HG03175 (cell line): Measurements from ENCODE around the gene HBA1.
"Not testable (repeated sequence)": the region's sequence is repeated elsewhere in the genome, so short reads cannot be mapped to it uniquely, and the experiment has no call there.

Experiments used
- ATAC-seq: cut with Tn5 transposase; IDR thresholded peaks from one replicate; pipeline ENCODE4 v1.9.1; 2021; ENCODE audit warnings: mild to moderate bottlenecking, moderate library complexity; ENCODE audit not compliant: unreplicated experiment

HBA1 gene

DNA sequence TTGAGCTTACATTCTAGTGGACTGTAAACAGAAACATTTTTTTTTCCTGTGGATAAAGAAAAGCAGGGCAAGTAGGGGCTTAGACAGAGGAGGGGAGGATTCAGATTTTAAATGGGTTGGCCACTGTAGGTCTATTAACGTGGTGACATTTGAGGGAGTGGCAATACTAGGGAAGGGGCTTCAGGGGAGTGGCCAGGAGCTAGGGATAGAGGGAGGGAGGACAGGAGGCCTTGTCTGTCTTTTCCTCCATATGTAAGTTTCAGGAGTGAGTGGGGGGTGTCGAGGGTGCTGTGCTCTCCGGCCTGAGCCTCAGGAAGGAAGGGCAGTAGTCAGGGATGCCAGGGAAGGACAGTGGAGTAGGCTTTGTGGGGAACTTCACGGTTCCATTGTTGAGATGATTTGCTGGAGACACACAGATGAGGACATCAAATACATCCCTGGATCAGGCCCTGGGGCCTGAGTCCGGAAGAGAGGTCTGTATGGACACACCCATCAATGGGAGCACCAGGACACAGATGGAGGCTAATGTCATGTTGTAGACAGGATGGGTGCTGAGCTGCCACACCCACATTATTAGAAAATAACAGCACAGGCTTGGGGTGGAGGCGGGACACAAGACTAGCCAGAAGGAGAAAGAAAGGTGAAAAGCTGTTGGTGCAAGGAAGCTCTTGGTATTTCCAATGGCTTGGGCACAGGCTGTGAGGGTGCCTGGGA, 17.2 kb upstream of the HBA1 start:
- ATAC-seq, result no peak

DNA sequence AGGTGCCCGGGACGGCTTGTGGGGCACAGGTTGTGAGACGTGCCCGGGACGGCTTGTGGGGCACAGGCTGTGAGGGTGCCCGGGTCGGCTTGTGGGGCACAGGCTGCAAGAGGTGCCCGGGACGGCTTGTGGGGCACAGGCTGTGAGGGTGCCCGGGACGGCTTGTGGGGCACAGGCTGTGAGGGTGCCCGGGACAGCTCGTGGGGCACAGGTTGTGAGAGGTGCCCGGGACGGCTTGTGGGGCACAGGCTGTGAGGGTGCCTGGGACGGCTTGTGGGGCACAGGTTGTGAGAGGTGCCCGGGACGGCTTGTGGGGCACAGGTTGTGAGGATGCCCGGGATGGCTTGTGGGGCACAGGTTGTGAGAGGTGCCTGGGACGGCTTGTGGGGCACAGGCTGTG, 16.2 kb upstream of the HBA1 start:
- ATAC-seq, result not testable (repeated sequence)

DNA sequence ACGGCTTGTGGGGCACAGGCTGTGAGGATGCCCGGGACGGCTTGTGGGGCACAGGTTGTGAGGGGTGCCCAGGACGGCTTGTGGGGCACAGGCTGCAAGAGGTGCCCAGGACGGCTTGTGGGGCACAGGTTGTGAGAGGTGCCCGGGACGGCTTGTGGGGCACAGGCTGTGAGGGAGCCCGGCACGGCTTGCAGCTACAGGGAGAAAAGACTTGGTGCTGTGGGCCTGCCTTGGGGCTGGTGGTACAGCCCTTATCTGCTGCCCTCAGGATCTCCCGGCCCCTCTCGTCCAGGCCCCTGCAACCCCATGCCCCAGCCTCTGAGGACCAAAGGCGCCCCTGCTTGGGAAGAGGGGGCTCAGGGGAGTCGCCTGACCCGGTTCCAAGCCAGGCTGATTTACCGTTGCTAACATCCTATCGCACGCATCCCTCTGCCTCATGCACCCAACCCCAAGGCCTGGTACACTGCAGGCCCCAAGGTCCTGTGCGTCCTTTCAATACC, 15.7 kb upstream of the HBA1 start:
- ATAC-seq, result no peak

DNA sequence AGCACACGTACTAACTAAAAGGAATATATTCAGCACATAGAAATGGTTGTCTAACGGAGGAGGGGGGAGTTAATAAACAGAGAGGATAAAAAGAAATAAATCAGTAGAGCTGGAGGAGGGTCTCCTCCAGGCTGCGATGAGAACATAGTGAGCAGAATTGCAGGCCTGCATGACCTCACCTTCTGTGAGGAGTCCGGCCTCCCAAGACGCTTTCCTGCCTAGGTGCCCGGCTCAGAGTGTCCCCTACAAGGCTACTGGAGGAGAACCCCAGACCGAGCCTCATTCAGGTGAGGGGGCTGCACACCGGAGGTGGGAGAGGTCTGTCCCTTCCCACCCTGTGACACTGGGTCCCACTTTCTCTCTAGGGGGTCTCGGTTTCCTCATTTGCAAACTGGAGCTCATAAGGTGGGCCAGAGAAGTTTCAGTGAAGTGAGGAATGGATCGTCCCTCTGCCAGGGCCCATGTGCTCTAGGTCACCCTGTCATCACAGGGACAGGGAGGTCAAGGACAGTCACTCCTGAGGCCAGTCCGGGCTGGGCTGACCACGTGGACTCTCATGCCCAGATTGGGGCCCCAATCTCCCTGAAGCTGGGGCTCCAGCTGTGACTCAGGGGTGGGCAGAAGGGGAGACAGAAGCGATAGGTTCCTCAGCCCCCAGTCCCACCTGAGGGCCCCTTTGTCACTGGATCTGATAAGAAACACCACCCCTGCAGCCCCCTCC, 14.0 kb upstream of the HBA1 start:
- no peak for ATAC-seq

DNA sequence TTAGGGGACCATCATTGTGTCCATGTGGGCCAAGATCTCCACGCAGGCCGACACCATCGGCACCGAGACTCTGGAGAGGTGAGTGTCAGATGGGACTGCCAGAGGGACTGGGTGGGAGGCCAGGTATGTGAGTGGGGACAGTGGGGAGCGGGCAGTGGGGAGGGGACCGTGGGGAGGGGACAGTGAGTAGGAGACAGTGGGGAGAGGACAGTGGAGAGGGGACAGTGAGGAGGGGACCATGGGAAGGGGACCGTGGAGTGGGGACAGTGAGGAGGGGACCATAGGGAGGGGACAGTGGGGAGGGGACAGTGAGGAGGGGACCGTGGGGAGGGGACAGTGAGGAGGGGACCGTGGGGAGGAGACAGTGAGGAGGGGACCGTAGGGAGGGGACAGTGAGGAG, 13.3 kb upstream of the HBA1 start:
- not testable (repeated sequence) for ATAC-seq

DNA sequence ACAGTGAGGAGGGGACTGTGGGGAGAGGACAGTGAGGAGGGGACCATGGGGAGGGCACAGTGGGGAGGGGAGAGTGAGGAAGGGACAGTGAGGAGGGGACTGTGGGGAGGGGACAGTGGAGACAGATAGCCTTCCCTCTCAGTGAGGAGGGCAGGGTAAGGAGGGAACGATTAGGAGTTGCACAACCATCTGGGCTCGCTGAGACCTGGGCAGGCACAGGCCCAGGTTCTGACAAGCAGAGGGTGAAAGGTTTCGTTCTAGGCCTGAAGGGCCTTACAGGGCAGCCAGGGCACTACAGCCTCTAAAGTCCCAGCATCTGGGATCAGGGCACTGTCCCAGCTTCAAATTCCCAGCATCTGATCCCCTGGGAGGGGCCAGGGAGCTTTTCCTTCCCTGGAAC, 12.8 kb upstream of the HBA1 start:
- ATAC-seq, result not testable (repeated sequence)

DNA sequence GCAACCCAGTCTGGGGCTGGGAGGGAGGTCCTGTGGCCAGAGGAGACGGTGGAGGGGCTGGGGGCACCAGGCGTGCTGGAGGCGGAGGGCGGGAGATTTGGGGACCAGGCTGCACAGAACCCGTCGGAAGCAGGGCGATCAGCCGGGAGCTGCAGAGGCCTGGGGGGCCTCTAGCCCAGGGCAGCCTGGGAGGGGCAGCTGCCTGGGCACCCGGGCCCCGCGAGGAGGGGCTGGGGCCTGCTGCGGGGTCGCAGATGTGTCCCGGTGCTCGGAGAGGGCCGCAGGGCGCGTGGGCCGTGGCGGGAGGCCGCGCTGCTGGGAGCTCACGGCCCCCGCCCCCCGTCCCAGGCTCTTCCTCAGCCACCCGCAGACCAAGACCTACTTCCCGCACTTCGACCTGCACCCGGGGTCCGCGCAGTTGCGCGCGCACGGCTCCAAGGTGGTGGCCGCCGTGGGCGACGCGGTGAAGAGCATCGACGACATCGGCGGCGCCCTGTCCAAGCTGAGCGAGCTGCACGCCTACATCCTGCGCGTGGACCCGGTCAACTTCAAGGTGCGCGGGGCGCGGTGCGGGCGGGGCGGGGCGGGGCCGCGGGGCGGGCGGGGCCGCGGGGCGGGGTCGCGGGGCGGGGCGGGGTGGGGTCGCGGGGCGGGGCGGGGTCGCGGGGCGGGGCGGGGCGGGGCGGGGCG, 12.2 kb upstream of the HBA1 start:
- ATAC-seq, result not testable (repeated sequence)

DNA sequence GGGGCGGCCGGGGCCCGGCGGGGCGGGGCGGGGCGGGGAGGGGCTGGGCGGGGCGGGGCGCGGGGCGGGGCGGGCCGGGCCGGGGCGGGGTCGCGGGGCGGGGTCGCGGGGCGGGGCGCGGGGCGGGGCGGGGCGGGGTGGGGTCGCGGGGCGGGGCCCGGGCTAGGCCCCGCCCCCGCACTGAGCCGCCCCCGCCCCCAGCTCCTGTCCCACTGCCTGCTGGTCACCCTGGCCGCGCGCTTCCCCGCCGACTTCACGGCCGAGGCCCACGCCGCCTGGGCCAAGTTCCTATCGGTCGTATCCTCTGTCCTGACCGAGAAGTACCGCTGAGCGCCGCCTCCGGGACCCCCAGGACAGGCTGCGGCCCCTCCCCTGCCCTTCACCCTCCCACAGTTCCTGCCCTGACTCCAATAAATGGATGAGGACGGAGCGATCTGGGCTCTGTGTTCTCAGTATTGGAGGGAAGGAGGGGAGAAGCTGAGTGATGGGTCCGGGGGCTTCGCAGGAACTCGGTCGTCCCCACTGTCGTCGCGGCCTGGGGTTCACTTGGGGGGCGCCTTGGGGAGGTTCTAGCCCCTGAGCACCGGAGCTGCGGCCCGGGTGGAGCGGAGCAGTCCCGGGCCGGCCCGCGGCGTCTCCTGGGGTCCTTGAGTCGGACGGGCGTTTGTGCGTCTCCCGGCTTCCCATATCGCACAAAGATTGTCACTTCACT, 11.5 kb upstream of the HBA1 start:
- no peak for ATAC-seq

DNA sequence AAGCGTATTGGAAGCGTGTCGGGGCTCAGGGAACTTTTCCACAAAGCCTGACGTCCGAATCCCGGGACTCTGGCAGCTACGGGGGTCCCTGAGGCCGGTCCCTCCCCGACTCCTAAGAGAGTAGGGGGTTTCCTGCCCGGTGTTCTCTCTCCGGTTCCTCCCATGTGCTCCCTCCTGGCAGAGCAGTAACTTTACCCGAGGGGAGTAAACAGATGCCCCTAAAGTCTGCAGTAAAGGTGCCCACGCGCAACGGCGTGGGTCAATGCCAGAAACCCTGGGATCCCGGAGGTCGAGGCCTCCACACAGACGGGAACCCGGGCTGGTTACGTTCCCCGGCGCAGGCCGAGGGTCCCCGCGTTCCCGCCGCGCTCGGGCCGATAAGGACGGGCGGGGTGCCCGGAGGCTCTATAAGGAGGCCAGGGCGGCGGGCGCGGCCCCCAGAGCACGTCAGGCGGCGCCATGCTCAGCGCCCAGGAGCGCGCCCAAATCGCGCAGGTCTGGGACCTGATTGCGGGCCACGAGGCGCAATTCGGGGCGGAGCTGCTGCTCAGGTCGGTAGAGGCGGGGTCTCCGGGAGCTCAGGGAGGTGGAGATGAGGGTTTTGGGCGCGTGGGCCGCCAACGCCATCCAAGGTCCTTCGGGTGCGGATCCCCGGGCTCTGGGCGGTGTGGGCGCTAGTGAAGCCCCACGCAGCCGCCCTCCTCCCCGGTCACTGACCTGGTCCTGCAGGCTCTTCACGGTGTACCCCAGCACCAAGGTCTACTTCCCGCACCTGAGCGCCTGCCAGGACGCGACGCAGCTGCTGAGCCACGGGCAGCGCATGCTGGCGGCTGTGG, 10.7 kb upstream of the HBA1 start, which contains the start of gene HBM:
Gene HBM, plus strand, starts transcription at position 440 of the 836 bp plus-strand sequence. Its CDS starts 20 bp downstream, at position 460.
- ATAC-seq, result no peak

DNA sequence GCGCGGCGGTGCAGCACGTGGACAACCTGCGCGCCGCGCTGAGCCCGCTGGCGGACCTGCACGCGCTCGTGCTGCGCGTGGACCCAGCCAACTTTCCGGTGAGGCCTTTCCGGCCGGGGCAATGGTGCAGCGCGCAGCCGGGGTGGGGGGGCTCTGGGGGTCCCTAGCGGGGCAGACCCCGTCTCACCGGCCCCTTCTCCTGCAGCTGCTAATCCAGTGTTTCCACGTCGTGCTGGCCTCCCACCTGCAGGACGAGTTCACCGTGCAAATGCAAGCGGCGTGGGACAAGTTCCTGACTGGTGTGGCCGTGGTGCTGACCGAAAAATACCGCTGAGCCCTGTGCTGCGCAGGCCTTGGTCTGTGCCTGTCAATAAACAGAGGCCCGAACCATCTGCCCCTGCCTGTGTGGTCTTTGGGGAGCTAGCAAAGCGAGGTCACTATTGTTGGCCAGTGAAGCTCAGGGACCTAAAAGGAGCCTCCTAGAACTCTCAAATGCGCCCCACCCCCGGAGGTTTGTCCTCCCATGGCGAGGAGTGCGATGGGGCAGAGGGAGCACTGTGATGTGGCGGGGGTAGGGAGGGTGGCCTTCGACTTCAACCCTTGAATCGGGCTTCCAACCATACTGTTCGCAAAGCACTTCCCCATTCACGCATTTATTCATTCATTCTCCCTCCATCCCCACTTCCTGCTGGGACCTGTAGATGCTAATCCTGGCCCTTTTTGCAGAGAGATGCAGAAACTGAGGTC, 9.9 kb upstream of the HBA1 start:
- no peak for ATAC-seq

DNA sequence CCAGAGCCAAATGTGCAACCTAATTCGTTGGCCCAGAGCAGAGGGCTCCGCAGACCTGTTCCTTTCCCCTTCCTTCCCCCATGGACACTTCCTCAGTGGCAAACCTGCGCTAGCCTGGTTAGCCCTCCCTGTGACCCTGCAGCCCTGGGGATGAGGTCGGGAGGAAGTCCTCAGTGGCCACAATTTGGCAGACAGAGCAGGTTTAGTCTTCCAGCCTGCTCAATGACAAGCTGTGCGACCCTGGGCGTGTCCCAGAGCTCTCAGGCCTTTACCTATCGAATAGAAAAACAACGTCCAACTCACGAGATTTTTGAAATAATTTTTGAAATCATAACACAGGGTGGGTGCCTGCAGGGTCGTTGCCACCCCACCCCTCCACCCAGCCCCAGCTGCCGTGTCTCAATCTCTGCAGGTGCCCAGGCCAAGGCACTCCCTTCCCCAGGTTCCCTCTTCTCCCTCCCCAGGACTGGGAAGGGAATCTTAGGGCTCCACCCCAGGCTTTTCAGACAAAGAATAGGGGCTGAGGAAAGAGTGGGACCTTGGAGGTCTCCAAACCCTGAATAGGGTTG, 9.3 kb upstream of the HBA1 start:
- no peak for ATAC-seq

DNA sequence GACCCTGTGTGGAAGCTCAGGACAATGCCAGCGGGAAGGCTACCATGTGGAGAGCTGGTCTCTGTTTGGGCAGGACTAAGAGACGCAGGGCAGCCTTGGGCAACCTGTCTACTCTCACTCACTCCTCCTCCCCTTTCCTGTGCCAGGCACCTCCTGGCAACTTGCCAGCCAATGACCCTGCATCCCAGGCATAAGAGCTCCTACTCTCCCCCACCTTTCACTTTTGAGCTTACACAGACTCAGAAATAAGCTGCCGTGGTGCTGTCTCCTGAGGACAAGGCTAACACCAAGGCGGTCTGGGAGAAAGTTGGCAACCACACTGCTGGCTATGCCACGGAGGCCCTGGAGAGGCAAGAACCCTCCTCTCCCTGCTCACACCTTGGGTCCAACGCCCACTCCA, 8.1 kb upstream of the HBA1 start:
- no peak for ATAC-seq

DNA sequence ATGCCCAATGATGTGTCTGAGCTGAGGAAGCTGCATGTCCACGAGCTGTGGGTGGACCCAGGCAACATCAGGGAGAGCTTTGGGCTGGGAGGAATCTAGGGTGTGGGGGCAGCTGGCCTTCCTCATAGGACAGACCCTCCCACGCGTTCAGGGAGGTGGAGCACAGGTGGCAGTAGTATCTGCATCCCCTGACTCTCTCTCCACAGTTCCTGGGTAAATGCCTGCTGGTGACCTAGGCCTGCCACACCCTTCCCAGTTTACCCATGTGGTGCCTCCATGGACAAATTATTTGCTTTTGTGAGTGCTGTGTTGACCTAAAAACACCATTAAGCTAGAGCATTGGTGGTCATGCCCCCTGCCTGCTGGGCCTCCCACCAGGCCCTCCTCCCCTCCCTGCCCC, 7.5 kb upstream of the HBA1 start:
- no peak for ATAC-seq

DNA sequence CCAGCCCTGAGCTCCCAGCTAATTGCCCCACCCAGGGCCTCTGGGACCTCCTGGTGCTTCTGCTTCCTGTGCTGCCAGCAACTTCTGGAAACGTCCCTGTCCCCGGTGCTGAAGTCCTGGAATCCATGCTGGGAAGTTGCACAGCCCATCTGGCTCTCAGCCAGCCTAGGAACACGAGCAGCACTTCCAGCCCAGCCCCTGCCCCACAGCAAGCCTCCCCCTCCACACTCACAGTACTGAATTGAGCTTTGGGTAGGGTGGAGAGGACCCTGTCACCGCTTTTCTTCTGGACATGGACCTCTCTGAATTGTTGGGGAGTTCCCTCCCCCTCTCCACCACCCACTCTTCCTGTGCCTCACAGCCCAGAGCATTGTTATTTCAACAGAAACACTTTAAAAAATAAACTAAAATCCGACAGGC, 6.4 kb upstream of the HBA1 start:
- not testable (repeated sequence) for ATAC-seq

DNA sequence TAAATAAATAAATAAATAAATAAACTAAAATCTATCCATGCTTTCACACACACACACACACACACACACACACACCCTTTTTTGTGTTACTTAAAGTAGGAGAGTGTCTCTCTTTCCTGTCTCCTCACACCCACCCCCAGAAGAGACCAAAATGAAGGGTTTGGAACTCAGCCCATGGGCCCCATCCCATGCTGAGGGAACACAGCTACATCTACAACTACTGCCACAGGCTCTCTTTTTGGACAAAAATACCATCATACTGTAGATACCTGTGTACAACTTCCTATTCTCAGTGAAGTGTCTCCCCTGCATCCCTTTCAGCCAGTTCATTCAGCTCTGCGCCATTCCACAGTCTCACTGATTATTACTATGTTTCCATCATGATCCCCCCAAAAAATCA, 5.7 kb upstream of the HBA1 start:
- no peak for ATAC-seq

DNA sequence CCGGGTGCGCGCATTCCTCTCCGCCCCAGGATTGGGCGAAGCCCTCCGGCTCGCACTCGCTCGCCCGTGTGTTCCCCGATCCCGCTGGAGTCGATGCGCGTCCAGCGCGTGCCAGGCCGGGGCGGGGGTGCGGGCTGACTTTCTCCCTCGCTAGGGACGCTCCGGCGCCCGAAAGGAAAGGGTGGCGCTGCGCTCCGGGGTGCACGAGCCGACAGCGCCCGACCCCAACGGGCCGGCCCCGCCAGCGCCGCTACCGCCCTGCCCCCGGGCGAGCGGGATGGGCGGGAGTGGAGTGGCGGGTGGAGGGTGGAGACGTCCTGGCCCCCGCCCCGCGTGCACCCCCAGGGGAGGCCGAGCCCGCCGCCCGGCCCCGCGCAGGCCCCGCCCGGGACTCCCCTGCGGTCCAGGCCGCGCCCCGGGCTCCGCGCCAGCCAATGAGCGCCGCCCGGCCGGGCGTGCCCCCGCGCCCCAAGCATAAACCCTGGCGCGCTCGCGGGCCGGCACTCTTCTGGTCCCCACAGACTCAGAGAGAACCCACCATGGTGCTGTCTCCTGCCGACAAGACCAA, 4.0 kb upstream of the HBA1 start, which contains the start of gene HBA2:
Gene HBA2, plus strand, starts transcription at position 503 of the 568 bp plus-strand sequence. Its CDS starts 37 bp downstream, at position 540.
- not testable (repeated sequence) for ATAC-seq

DNA sequence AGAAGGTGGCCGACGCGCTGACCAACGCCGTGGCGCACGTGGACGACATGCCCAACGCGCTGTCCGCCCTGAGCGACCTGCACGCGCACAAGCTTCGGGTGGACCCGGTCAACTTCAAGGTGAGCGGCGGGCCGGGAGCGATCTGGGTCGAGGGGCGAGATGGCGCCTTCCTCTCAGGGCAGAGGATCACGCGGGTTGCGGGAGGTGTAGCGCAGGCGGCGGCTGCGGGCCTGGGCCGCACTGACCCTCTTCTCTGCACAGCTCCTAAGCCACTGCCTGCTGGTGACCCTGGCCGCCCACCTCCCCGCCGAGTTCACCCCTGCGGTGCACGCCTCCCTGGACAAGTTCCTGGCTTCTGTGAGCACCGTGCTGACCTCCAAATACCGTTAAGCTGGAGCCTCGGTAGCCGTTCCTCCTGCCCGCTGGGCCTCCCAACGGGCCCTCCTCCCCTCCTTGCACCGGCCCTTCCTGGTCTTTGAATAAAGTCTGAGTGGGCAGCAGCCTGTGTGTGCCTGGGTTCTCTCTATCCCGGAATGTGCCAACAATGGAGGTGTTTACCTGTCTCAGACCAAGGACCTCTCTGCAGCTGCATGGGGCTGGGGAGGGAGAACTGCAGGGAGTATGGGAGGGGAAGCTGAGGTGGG, 3.1 kb upstream of the HBA1 start:
- ATAC-seq, result not testable (repeated sequence)
